Chondrocyte (in vitro differentiated cells): Measurements from ENCODE around the gene MAP4K2. TPM values are rescaled to one million over a fixed set of nuclear protein-coding genes. Genes with fewer than 3 reads are reported as not detected.
A peak's percentile ranks its signal among the peaks of the same experiment; 100 is the strongest.
"Not testable (repeated sequence)": the region's sequence is repeated elsewhere in the genome, so short reads cannot be mapped to it uniquely, and the experiment has no call there.

Experiments used
- DNase-seq: peaks from one replicate; pipeline ENCODE4 v3.0.0; 2021; ENCODE audit warnings: mixed read lengths, low spot score
- H3K27ac Mint-ChIP-seq: one replicate; pipeline ENCODE4 v1.8.0; 2021; ENCODE audit warnings: mild to moderate bottlenecking, moderate library complexity, mixed read lengths; ENCODE audit not compliant: unreplicated experiment
- H3K27me3 Mint-ChIP-seq: 2 replicates; pipeline ENCODE4 v1.8.0; 2021; ENCODE audit warnings: low read depth, mixed read lengths
- H3K36me3 Mint-ChIP-seq: 2 replicates; pipeline ENCODE4 v1.8.0; 2021; ENCODE audit warnings: low read depth, mixed read lengths
- H3K4me1 Mint-ChIP-seq: 2 replicates; pipeline ENCODE4 v1.8.0; 2021; ENCODE audit warnings: low read depth, mild to moderate bottlenecking, mixed read lengths
- H3K4me3 Mint-ChIP-seq: one replicate; pipeline ENCODE4 v1.8.0; 2021; ENCODE audit warnings: mild to moderate bottlenecking, moderate library complexity, mixed read lengths; ENCODE audit not compliant: unreplicated experiment
- H3K9me3 Mint-ChIP-seq: 2 replicates; pipeline ENCODE4 v1.8.0; 2021; ENCODE audit warnings: low read depth, mixed read lengths
- total RNA-seq: library from RNA; stranded (reverse); gene quantifications from 3 replicates; pipeline ENCODE4 v1.2.1, GENCODE V29; 2021
- TF ChIP-seq, protein P1 (sequence below): fragments of 200-600 bp; sonication (generic); IDR thresholded peaks from 2 replicates; pipeline ENCODE4 v1.5.0; 2021; ENCODE audit warnings: antibody characterized with exemption, mild to moderate bottlenecking, moderate library complexity

The MAP4K2 gene
- total RNA-seq, 1 donor from 2014 or later, result 13.4 TPM

DNA sequence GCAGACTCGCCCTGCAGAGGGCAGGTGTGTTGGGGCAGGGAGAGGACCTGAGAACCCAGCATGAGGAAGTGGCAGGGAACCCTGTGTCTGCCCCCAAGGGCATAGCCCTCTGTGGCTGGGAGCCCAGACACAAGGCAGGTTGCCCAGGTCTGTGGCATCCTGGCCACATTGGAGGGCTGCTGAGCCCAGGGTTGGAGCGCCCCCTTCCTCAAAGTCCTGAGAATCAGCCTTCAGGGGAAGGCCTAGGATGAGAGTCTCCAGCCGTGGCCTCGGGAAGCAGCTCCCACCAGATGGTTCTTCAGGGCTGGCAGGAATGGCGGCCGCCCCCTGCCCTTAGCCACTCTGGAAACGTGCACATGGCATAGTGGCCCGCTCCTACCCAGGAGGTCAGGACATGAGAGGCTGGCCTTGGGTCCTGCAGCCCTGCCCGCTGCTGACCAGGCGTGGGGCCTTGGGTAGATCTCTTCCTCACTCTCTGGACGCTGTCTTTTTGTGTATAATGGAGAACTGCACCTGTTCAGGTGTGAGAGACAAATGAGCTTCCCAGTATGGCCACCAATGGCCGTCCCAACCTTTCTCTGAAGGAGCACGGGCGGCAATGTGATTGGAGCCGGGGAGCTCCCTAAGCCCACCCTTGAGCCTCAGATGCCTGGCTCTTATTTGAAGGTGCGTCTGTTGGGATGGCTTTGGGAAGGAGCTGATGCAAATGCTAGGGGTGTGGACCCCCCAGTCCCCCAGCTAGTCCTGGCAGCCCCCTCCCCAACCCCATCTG, 46.0 kb upstream of the MAP4K2 start:
- DNase-seq, result no peak
- H3K27me3 Mint-ChIP-seq, result no peaks in the 10 kb centered on the region
- TF ChIP-seq, protein P1, sequence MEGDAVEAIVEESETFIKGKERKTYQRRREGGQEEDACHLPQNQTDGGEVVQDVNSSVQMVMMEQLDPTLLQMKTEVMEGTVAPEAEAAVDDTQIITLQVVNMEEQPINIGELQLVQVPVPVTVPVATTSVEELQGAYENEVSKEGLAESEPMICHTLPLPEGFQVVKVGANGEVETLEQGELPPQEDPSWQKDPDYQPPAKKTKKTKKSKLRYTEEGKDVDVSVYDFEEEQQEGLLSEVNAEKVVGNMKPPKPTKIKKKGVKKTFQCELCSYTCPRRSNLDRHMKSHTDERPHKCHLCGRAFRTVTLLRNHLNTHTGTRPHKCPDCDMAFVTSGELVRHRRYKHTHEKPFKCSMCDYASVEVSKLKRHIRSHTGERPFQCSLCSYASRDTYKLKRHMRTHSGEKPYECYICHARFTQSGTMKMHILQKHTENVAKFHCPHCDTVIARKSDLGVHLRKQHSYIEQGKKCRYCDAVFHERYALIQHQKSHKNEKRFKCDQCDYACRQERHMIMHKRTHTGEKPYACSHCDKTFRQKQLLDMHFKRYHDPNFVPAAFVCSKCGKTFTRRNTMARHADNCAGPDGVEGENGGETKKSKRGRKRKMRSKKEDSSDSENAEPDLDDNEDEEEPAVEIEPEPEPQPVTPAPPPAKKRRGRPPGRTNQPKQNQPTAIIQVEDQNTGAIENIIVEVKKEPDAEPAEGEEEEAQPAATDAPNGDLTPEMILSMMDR, result peak; percentile 37
- H3K4me1 Mint-ChIP-seq, result peaks cover 18% of the 10 kb centered on the region
- peak overlapping the region; percentile 12 for H3K27ac Mint-ChIP-seq
- no peaks in the 10 kb centered on the region for H3K9me3 Mint-ChIP-seq
- H3K4me3 Mint-ChIP-seq, result no peak overlapping the region
- no peaks in the 10 kb centered on the region for H3K36me3 Mint-ChIP-seq

DNA sequence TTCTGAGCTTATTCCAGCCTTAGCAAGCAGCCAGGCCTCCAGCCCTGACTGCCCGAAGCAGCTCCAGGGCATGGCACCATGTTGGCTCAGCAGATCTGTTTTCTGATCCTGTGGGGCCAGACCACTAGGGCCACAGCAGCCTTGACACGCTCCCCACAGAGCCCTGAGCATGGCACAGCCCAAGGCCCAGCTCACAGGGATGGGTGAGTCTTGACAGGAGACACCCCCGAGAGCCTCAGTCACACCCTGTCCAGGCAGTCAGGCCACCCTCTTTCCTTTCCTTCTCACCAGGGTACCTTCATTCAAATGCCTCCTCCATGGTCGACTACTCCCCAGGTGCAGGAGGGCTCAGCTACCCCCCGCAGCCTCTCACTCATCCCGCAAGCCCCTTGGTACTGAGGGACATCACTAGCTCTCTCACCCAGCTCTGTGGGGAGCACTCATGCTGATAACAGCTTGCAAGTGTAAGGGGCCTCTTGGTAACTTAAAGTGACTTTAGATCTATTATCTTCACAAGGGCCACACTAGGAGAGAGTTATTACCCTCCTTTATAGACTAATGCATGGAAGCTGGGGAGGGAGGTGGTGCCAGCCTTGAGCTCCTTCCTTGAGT, 45.3 kb upstream of the MAP4K2 start:
- Mint-ChIP-seq H3K9me3 (no peaks in the 10 kb centered on the region), H3K4me3 (no peak overlapping the region), H3K27ac (peak overlapping the region; percentile 68)

DNA sequence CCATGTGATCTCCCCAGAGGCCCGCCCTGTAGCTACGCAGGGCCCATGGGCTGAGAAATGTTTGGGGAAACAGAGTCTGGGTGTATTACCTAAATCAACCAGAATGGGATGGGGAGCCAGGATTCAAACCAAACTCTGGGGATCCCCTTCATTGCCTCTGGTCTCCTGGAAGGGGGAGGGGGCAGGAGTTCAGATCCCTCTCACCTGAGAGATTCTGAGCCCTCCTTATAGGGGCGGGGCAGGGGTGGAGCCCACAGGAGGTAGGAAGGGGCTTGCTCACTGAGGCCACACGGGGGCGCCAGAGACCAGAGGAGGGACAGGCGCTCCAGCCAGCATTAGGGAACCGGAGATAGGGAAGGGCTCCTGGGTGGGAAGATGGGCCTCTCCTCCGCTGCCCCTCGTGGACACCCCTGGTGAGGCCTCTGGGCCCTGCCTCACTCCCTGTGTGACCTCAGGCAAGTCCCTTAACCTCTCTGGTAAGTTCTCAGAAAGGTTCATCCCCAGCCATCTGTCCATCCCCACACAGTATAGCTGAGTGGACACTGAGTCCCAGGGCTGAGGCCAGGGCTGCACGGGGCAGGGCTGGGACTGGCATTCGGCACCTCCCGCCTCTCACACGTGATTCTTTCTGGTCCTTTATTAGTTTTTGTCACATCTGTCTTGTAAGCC, 44.1 kb upstream of the MAP4K2 start:
- Mint-ChIP-seq H3K36me3 (no peaks in the 10 kb centered on the region), H3K9me3 (no peaks in the 10 kb centered on the region), H3K4me3 (no peak overlapping the region), H3K27ac (no peak overlapping the region), H3K27me3 (no peaks in the 10 kb centered on the region), H3K4me1 (peaks cover 24% of the 10 kb centered on the region)
- no peak for DNase-seq
- TF ChIP-seq, protein P1, result peak; percentile 96

More for the DNA sequence above, 45.3 kb upstream of the MAP4K2 start:
- peaks cover 20% of the 10 kb centered on the region for H3K4me1 Mint-ChIP-seq
- no peaks in the 10 kb centered on the region for H3K27me3 Mint-ChIP-seq
- no peaks in the 10 kb centered on the region for H3K36me3 Mint-ChIP-seq
- no peak for DNase-seq
- TF ChIP-seq, protein P1, result no peak

DNA sequence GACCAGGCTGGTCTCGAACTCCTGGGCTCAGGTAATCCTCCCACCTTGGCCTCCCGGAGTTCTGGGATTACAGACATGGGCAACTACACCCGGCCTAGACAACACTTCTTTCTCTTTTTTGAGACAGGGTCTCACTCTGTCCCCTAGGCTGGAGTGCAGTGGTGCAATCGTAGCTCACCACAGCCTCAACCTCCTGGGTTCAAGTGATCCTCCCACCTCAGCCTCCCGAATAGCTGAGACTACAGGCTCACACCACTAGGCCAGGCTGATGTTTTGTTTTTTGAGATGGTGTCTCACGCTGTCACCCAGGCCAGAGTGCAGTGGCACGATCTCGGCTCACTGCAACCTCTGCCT, 42.7 kb upstream of the MAP4K2 start:
- not testable (repeated sequence) for H3K9me3 Mint-ChIP-seq, H3K27ac Mint-ChIP-seq, H3K36me3 Mint-ChIP-seq, H3K27me3 Mint-ChIP-seq, DNase-seq, H3K4me3 Mint-ChIP-seq
- H3K4me1 Mint-ChIP-seq, result peaks cover 15% of the 10 kb centered on the region

DNA sequence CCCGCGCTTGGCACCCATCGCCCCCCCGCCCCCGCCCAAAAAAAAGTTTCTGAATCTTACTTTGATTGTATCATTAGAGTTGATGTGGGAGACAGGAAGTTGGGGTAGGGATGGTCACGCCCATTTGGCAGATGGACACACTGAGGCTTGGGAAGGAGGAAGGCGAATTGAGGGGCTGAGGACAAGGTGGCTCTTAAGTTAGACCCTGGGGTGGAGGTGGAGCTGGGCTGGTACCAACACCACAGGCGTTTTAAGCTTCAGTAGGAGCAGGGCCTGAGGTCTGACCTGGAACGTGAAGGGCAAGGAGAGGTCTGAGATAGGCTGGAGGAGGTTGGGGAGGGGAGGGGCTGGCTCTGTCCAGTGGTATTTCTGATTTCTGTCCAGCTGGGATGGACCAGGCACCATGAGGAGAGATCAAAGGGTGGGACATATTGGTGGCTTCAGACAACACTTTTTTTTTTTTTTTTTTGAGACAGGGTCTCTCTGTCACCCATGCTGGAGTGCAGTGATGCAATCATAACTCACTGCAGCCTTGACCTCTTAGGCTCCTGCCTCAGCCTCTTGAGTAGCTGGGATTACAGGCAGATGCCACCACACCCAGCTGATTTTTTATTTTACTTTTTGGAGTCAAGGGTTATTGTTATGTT, 42.2 kb upstream of the MAP4K2 start:
- TF ChIP-seq, protein P1, result no peak
- peak overlapping the region; percentile 42 for H3K4me3 Mint-ChIP-seq
- H3K4me1 Mint-ChIP-seq, result peaks cover 13% of the 10 kb centered on the region
- no peaks in the 10 kb centered on the region for H3K9me3 Mint-ChIP-seq
- no peaks in the 10 kb centered on the region for H3K36me3 Mint-ChIP-seq
- no peak for DNase-seq
- peak overlapping the region; percentile 45 for H3K27ac Mint-ChIP-seq
- no peaks in the 10 kb centered on the region for H3K27me3 Mint-ChIP-seq
